Right lobe of liver (tissue), 6 donors: Measurements from ENCODE around the gene SIM1. TPM values are rescaled to one million over a fixed set of nuclear protein-coding genes. Genes with fewer than 3 reads are reported as not detected.
"Not testable (repeated sequence)": the region's sequence is repeated elsewhere in the genome, so short reads cannot be mapped to it uniquely, and the experiment has no call there.

Experiments used
- ATAC-seq, 4 donors: fragments of 200-7000 bp; cut with Tn5 transposase; one replicate each; pipeline ENCODE4 v1.9.1; 2020; ENCODE audit warnings: mild to moderate bottlenecking in 4 of 4, moderate library complexity in 4 of 4
- DNase-seq, 3 donors: peaks; one replicate each; pipeline ENCODE4 v3.0.0-alpha.2; 2020
- H3K27ac ChIP-seq, 3 donors: fragments of 200-600 bp; one replicate each; pipeline ENCODE4 v1.8.0; 2022
- H3K27me3 ChIP-seq, 2 donors: fragments of 200-600 bp; one replicate each; pipeline ENCODE4 v1.8.0; 2022
- H3K36me3 ChIP-seq, 4 donors: fragments of 200-600 bp; sonication (generic) in 1 of 4; one replicate each; pipeline versions ENCODE4 v1.5.1 to v1.8.0; 2017 to 2022; ENCODE audit warnings: control low read depth in 1 of 4
- H3K4me1 ChIP-seq, 4 donors: fragments of 200-600 bp; sonication (generic) in 1 of 4; one replicate each; pipeline versions ENCODE4 v1.5.1 to v1.8.0; 2017 to 2022; ENCODE audit warnings: control low read depth in 1 of 4
- H3K4me3 ChIP-seq, 3 donors: fragments of 200-600 bp; one replicate each; pipeline ENCODE4 v1.8.0; 2022
- H3K9me3 ChIP-seq, 4 donors: fragments of 200-600 bp; sonication (generic) in 1 of 4; one replicate each; pipeline versions ENCODE4 v1.5.1 to v1.8.0; 2017 to 2022; ENCODE audit warnings: control low read depth in 1 of 4
- POLR2A ChIP-seq: fragments of 450-650 bp; IDR thresholded peaks from one replicate; pipeline ENCODE4 v1.6.1; 2017; ENCODE audit warnings: antibody characterized with exemption, mild to moderate bottlenecking
- WGBS: methylation state at CpG from one replicate; pipeline ENCODE4 v1.1.6; 2018; ENCODE audit warnings: low coverage, low lambda C conversion rate; ENCODE audit not compliant: insufficient coverage; ENCODE audit errors: missing lambda C conversion rate; 5-methylcytosine and 5-hydroxymethylcytosine counted together
- intact Hi-C, 2 donors: fragments of 100-400 bp; cut with DNase I; formaldehyde crosslinking; loops; one replicate each; pipeline versions ENCODE4 v1.11.2 to v1.14.1; 2022
- total RNA-seq, 6 experiments: library from RNA; depleted of rRNA in 2 of 6; stranded (reverse); fragments of >200 nt in 2 of 6; fragmentation: NEBNext Ultra II Directional in 3 of 6; extraction: Animal tissue kit (Norgen Biotek cat#: 25700) in 3 of 6; gene quantifications; one replicate each; pipeline versions ENCODE4 v1.1.0 to v1.2.4, GENCODE V29; 2016 to 2023
- TF ChIP-seq, protein P1 (sequence below), 4 donors: fragments of 200-600 bp in 3 of 4; fragments of 450-650 bp in 1 of 4; IDR thresholded peaks; one replicate each; pipeline versions ENCODE4 v1.5.1 to v1.8.0; 2016 to 2022; ENCODE audit warnings: antibody characterized with exemption in 4 of 4, mild to moderate bottlenecking in 2 of 4
- donor health status: DM: no; HTN: yes; CAD: no.
- donor health status: DM: no; HTN: no; CAD: no.
- donor health status: DM: no; HTN: no; CAD: no.
- donor health status: DM: no; HTN: yes; CAD: no.
- donor health status: DM: no; HTN: yes; CAD: no.

SIM1 gene
- total RNA-seq, 6 experiments from 2014 or later = 0.04 to 0.07 TPM; not detected in 4

DNA sequence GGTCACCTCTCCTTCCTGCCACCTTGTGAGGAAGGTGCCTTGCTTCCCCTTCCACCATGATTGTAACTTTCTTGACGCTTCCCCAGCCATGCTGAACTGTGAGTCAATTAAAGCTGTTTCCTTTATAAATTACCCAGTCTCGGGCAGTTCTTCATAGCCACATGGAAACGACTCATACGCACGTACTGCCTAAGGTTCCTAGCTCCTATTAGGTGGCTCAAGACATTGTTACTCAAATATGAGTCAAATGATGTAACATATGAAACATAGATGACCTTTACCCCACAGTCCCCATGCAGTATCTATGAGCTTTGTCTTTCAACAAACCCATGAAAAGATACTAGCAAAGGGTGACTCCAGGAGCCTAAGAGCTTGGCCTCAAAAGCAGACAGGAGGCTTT is 98.3 kb downstream of the SIM1 start:
- DNase-seq = no peak
- WGBS = no CpG with 5 or more reads among the region's 5 CpGs
- Histone ChIP-seq H3K4me1 (no peaks in the 10 kb centered on the region), H3K4me3 (no peak overlapping the region), H3K36me3 (no peaks in the 10 kb centered on the region), H3K9me3 (no peaks in the 10 kb centered on the region), H3K27ac (no peak overlapping the region), H3K27me3 (no peaks in the 10 kb centered on the region)
- intact Hi-C loops = no loop called here
- no peak for TF ChIP-seq POLR2A
- TF ChIP-seq, protein P1, sequence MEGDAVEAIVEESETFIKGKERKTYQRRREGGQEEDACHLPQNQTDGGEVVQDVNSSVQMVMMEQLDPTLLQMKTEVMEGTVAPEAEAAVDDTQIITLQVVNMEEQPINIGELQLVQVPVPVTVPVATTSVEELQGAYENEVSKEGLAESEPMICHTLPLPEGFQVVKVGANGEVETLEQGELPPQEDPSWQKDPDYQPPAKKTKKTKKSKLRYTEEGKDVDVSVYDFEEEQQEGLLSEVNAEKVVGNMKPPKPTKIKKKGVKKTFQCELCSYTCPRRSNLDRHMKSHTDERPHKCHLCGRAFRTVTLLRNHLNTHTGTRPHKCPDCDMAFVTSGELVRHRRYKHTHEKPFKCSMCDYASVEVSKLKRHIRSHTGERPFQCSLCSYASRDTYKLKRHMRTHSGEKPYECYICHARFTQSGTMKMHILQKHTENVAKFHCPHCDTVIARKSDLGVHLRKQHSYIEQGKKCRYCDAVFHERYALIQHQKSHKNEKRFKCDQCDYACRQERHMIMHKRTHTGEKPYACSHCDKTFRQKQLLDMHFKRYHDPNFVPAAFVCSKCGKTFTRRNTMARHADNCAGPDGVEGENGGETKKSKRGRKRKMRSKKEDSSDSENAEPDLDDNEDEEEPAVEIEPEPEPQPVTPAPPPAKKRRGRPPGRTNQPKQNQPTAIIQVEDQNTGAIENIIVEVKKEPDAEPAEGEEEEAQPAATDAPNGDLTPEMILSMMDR (IDR thresholded peaks at IDR 0.05) = no peak
- no peak for ATAC-seq

DNA sequence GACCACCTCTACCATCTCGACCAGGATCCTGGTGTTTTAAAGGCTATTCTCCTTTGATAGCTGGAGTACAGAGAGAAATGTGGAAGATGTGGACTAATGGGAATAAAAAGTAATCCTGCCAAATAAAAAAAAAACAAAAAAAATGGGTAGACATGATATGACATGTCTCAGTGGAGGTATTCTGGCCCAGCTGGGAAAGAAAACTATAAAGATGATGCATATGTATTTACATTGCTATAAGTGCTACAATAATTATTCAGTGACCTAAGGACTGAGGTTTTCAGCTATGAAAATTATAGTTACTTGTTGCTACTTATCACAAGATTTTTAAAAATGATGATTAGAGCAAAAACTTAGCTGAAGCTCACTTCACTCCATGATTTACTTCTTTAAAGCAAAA is 101.1 kb downstream of the SIM1 start:
- no peak overlapping the region for H3K27ac ChIP-seq
- no peaks in the 10 kb centered on the region for H3K36me3 ChIP-seq
- intact Hi-C loops = no loop called here
- ATAC-seq (no peak), DNase-seq (no peak)
- TF ChIP-seq POLR2A = no peak
- TF ChIP-seq, protein P1 (IDR thresholded peaks at IDR 0.05) = no peak
- no peaks in the 10 kb centered on the region for H3K9me3 ChIP-seq
- no peaks in the 10 kb centered on the region for H3K4me1 ChIP-seq
- no peak overlapping the region for H3K4me3 ChIP-seq
- 15% methylated on average over 1 of the region's 1 CpG for WGBS
- no peaks in the 10 kb centered on the region for H3K27me3 ChIP-seq

DNA sequence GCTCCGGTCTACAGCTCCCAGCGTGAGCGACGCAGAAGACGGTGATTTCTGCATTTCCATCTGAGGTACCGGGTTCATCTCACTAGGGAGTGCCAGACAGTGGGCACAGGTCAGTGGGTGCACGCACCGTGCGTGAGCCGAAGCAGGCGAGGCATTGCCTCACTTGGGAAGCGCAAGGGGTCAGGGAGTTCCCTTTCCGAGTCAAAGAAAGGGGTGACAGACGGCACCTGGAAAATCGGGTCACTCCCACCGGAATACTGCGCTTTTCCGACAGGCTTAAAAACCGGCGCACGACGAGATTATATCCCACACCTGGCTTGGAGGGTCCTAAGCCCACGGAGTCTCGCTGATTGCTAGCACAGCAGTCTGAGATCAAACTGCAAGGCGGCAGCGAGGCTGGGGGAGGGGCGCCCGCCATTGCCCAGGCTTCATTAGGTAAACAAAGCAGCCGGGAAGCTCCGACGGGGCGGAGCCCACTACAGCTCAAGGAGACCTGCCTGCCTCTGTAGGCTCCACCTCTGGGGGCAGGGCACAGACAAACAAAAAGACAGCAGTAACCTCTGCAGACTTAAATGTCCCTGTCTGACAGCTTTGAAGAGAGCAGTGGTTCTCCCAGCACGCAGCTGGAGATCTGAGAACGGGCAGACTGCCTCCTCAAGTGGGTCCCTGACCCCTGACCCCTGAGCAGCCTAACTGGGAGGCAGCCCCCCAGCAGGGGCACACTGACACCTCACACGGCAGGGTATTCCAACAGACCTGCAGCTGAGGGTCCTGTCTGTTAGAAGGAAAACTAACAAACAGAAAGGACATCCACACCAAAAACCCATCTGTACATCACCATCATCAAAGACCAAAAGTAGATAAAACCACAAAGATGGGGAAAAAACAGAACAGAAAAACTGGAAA is 109.7 kb downstream of the SIM1 start:
- H3K4me3 ChIP-seq, H3K27ac ChIP-seq, ATAC-seq, H3K4me1 ChIP-seq, H3K27me3 ChIP-seq, H3K36me3 ChIP-seq, H3K9me3 ChIP-seq, DNase-seq, intact Hi-C loops: not testable (repeated sequence)
- WGBS = no CpG with 5 or more reads among the region's 35 CpGs

DNA sequence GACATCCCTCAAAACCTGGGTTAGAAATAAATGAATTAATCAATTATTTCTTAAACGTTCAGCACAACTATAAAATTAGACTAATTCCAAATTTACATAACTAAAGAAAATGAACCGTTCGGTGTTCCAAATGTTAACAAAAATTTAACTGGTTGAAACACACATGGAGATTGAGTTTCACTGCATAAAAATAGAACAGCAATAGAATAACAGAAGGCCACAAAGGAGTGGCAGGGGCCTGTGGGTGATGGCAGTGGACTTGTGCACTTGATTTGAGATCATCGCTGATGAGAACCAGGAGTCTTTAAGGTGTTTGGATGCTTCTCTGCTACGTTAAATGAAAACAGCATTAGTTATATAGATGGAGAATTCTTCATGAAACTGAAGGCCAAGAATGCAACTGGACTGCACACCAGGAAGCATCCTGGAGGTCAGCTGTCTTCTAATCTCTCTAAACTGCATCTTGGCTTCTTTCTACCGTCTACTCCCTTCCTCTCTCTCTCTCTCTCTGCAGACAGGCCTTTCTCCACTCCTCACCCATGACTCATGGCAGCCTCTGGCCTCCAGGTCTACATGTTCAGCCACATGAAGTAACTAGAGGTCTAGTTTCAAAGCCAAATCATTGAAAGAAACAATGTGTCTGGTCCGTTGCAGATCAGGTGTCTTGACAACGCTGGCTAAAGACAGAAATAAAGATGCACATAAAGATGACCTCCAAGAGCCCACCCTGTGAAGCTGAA is 111.3 kb downstream of the SIM1 start:
- intact Hi-C loops = no loop called here
- TF ChIP-seq, protein P1 (IDR thresholded peaks at IDR 0.05) = no peak
- TF ChIP-seq POLR2A = no peak
- no peaks in the 10 kb centered on the region for H3K4me1 ChIP-seq
- no peak for DNase-seq
- H3K27me3 ChIP-seq = no peaks in the 10 kb centered on the region
- no peak for ATAC-seq
- 63% methylated on average over 8 of the region's 8 CpGs for WGBS
- H3K36me3 ChIP-seq = no peaks in the 10 kb centered on the region
- H3K27ac ChIP-seq = no peak overlapping the region
- no peaks in the 10 kb centered on the region for H3K9me3 ChIP-seq
- no peak overlapping the region for H3K4me3 ChIP-seq

DNA sequence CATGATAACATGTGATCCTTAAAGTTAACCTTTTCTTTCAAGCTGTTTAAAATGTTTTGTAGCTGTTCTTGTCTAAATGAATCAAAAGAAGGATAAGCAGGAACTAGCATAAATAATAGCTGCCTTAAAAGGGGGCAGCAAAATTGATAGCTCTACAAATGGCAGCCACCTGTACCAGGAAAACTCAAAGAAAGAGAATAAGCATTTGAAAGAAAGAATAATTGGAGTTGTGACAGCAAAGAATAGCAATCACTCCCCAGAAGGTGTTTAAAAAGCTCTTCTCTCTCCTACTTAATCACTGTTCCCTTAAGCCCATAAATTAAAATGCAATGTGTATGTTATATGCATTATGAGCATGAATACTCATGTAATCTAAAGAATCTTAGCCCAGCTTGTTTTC is 114.6 kb downstream of the SIM1 start:
- ATAC-seq = no peak
- Histone ChIP-seq H3K4me3 (no peak overlapping the region), H3K36me3 (no peaks in the 10 kb centered on the region), H3K9me3 (no peaks in the 10 kb centered on the region), H3K4me1 (no peaks in the 10 kb centered on the region), H3K27ac (no peak overlapping the region), H3K27me3 (no peaks in the 10 kb centered on the region)
- intact Hi-C loops = no loop called here
- TF ChIP-seq, protein P1 (IDR thresholded peaks at IDR 0.05) = no peak
- TF ChIP-seq POLR2A = no peak
- DNase-seq = no peak
